NT2/D1 (cell line): ENCODE results near the gene MGAT4B.

ENCODE experiments used
- DNase-seq: peaks from one replicate; pipeline ENCODE4 v3.0.0-alpha.2; 2011; ENCODE audit warnings: low read depth, low spot score
- H3K27me3 ChIP-seq: 2 replicates; pipeline ENCODE4 v1.6.0; 2011; ENCODE audit warnings: mild to moderate bottlenecking; ENCODE audit not compliant: insufficient read length, insufficient read depth
- H3K36me3 ChIP-seq: 2 replicates; pipeline ENCODE4 v1.6.1; 2011; ENCODE audit warnings: mild to moderate bottlenecking, low read length, mixed read lengths; ENCODE audit not compliant: insufficient read depth, insufficient read length
- H3K4me1 ChIP-seq: 2 replicates; pipeline ENCODE4 v1.5.1; 2011; ENCODE audit not compliant: insufficient read depth, insufficient read length
- H3K4me3 ChIP-seq: 2 replicates; pipeline ENCODE4 v1.5.1; 2011; ENCODE audit warnings: low read depth; ENCODE audit not compliant: insufficient read length
- H3K9ac ChIP-seq: 2 replicates; pipeline ENCODE4 v1.6.0; 2011; ENCODE audit warnings: low read depth; ENCODE audit not compliant: insufficient read length
- H3K9me3 ChIP-seq: 2 replicates; pipeline ENCODE4 v1.5.1; 2011; ENCODE audit warnings: mild to moderate bottlenecking, low read length; ENCODE audit not compliant: insufficient read depth
- SUZ12 ChIP-seq: IDR thresholded peaks from 2 replicates; pipeline ENCODE4 v1.6.1; 2011; ENCODE audit not compliant: insufficient read length, insufficient read depth; ENCODE audit errors: extremely low read depth
- YY1 ChIP-seq: IDR thresholded peaks from 2 replicates; pipeline ENCODE4 v1.6.1; 2011; ENCODE audit not compliant: insufficient read length, insufficient read depth
- ZNF274 ChIP-seq: IDR thresholded peaks from 2 replicates; pipeline ENCODE4 v1.6.1; 2011; ENCODE audit warnings: mild to moderate bottlenecking, low read depth, low read length

The MGAT4B gene

GRCh38 chr5:179769271-179769670 is 37.4 kb downstream of the MGAT4B start:
- no peak for DNase-seq
- no peak overlapping the region for H3K9ac ChIP-seq
- no peak overlapping the region for H3K4me3 ChIP-seq
- peaks cover 81% of the 10 kb centered on the region for H3K36me3 ChIP-seq
- TF ChIP-seq YY1 (no peak), ZNF274 (no peak), SUZ12 (no peak)
- H3K9me3 ChIP-seq: no peaks in the 10 kb centered on the region
- H3K4me1 ChIP-seq: peaks cover 12% of the 10 kb centered on the region
- no peaks in the 10 kb centered on the region for H3K27me3 ChIP-seq

DNA sequence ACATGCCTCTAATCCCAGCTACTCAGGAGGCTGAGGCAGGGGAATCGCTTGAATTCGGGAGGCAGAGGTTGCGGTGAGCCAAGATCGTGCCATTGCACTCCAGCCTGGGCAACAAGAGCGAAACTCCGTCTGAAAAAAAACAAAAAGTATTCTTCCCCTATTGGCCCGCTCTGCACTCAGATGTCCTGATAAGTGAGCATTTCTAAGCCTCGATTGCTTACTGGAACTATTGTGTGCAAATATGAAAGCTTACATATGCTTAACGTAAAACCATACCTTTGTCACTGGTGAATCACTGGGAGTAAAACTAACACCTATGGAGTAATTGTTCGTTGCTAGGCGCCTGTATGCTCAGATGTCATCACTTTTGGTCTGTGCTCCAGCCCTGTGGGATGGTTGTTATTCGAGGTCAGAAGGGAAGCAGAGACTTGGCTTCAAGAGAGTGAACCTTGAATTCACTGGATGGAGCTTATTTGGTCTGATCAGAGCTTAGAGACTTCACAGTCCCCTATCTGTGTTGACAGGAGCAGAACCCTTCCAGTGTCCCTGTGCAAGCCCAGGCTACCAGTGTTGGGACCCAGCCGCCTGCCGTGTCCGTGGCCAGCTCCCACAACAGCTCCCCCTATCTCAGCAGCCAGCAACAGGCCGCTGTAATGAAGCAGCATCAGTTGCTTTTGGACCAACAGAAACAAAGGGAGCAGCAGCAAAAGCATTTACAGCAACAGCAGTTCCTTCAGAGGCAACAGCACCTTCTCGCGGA is 38.2 kb downstream of the MGAT4B start:
- peaks cover 73% of the 10 kb centered on the region for H3K36me3 ChIP-seq
- H3K27me3 ChIP-seq: no peaks in the 10 kb centered on the region
- peaks cover 17% of the 10 kb centered on the region for H3K4me1 ChIP-seq
- H3K4me3 ChIP-seq: no peak overlapping the region
- no peak for DNase-seq
- H3K9ac ChIP-seq: no peak overlapping the region
- H3K9me3 ChIP-seq: no peaks in the 10 kb centered on the region
- TF ChIP-seq SUZ12: no peak
- no peak for TF ChIP-seq YY1
- TF ChIP-seq ZNF274: no peak

DNA sequence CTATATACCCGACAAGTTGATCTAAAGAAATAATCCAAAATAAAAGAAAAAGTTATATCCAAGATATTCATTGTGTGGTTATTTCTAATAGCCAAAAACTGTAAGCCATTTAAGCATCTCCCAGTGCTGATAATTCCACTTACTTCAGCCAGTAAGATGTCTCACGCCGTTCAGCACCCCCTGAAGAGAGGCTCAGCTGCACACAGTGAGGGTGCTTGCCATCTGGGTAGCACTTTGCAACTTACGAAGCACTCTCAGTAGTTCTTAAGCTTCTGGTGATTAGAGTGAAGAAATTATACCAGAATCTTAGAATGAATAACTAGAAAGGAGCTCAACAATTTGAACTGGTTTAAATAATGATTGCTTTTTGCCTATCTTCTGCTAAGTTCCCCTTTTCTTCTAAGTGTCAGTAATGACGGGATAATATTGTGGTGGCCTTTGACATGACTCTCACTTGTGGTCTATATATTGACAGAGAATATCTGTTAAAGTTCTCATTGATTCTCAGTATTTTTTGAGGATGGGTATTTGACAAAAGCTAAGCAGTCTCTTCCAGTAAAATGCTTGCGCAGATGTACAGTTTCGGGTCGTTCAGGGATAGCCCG is 39.1 kb downstream of the MGAT4B start:
- no peak for DNase-seq
- H3K4me3 ChIP-seq: no peak overlapping the region
- H3K9ac ChIP-seq: no peak overlapping the region
- H3K9me3 ChIP-seq: no peaks in the 10 kb centered on the region
- H3K36me3 ChIP-seq: peaks cover 66% of the 10 kb centered on the region
- no peak for TF ChIP-seq SUZ12
- no peak for TF ChIP-seq ZNF274
- TF ChIP-seq YY1: no peak
- peaks cover 17% of the 10 kb centered on the region for H3K4me1 ChIP-seq
- no peaks in the 10 kb centered on the region for H3K27me3 ChIP-seq

GRCh38 chr5:179766726-179767455 is 39.8 kb downstream of the MGAT4B start:
- Histone ChIP-seq H3K4me1 (peaks cover 18% of the 10 kb centered on the region), H3K36me3 (peaks cover 62% of the 10 kb centered on the region), H3K9me3 (no peaks in the 10 kb centered on the region), H3K27me3 (no peaks in the 10 kb centered on the region), H3K9ac (no peak overlapping the region), H3K4me3 (no peak overlapping the region)
- TF ChIP-seq ZNF274 (no peak), SUZ12 (no peak), YY1 (no peak)
- no peak for DNase-seq

- peaks cover 55% of the 10 kb centered on the region for H3K36me3 ChIP-seq
- H3K4me3 ChIP-seq: no peak overlapping the region
- no peak for TF ChIP-seq YY1
- TF ChIP-seq SUZ12: no peak
- TF ChIP-seq ZNF274: no peak
- H3K27me3 ChIP-seq: no peaks in the 10 kb centered on the region
- no peak overlapping the region for H3K9ac ChIP-seq
- DNase-seq: no peak
- H3K4me1 ChIP-seq: peaks cover 18% of the 10 kb centered on the region
- no peaks in the 10 kb centered on the region for H3K9me3 ChIP-seq
These were observed 40.5 kb downstream of the MGAT4B start for GRCh38 chr5:179766021-179766725.

DNA sequence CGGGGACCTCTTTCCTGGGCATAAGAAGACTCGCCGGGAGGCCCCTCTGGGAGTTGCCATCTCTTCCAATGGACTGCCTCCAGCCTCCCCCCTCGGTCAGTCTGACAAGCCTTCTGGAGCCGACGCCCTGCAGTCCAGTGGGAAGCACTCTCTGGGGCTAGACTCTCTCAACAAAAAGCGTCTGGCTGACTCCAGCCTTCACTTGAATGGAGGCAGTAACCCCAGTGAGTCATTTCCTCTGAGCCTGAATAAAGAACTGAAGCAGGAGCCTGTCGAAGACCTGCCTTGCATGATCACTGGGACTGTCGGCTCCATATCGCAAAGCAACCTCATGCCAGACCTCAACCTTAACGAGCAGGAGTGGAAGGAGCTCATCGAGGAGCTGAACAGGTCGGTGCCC is 41.3 kb downstream of the MGAT4B start:
- Histone ChIP-seq H3K27me3 (no peaks in the 10 kb centered on the region), H3K36me3 (peaks cover 48% of the 10 kb centered on the region), H3K9me3 (no peaks in the 10 kb centered on the region), H3K4me1 (peaks cover 18% of the 10 kb centered on the region), H3K4me3 (no peak overlapping the region), H3K9ac (no peak overlapping the region)
- no peak for DNase-seq
- TF ChIP-seq ZNF274: no peak
- no peak for TF ChIP-seq YY1
- TF ChIP-seq SUZ12: no peak
